ENCODE measurements around the gene CHST11. TPM values are rescaled to one million over a fixed set of nuclear protein-coding genes. Genes with fewer than 3 reads are reported as not detected.
A peak's percentile ranks its signal among the peaks of the same experiment; 100 is the strongest.

CHST11 gene
- total RNA-seq, 1 donor from 2014 or later = 40.1 TPM

GRCh38 chr12:104426926-104427546, 29.7 kb upstream of the CHST11 start:
- CTCF ChIA-PET = interaction anchor here (0.6 to 1.1 kb wide), 2 partner anchors 45 to 547 kb away, joined by 3 read pairs; no protein-coding TSS in a partner anchor
- no peak for DNase-seq
- no peak for ATAC-seq (ENCODE audit: low read depth)
- H3K9me3 Mint-ChIP-seq = peaks cover 3% of the 10 kb centered on the region
- POLR2A ChIA-PET = interaction anchor here (0.5 kb wide), 1 partner anchor 30 kb away, joined by 4 read pairs; no protein-coding TSS in a partner anchor
- no peak for TF ChIP-seq CTCF (IDR thresholded peaks at IDR 0.05)
- intact Hi-C loops (cut with micrococcal nuclease) = no loop called here
- peaks cover 13% of the 10 kb centered on the region for H3K4me1 Mint-ChIP-seq
- no peaks in the 10 kb centered on the region for H3K36me3 Mint-ChIP-seq (ENCODE audit: low read depth)
- H3K27me3 Mint-ChIP-seq = no peaks in the 10 kb centered on the region
- no peak overlapping the region for H3K27ac Mint-ChIP-seq
- H3K4me3 Mint-ChIP-seq = no peak overlapping the region

GRCh38 chr12:104427547-104427938, 29.2 kb upstream of the CHST11 start:
- no peak for TF ChIP-seq CTCF (IDR thresholded peaks at IDR 0.05)
- peaks cover 13% of the 10 kb centered on the region for H3K4me1 Mint-ChIP-seq
- ChIA-PET POLR2A (interaction anchor here (0.5 kb wide), 1 partner anchor 30 kb away, joined by 4 read pairs; no protein-coding TSS in a partner anchor), CTCF (no interaction called here)
- H3K4me3 Mint-ChIP-seq = no peak overlapping the region
- intact Hi-C loops (cut with micrococcal nuclease) = no loop called here
- H3K9me3 Mint-ChIP-seq = no peaks in the 10 kb centered on the region
- ATAC-seq (ENCODE audit: low read depth) = peak; percentile 40
- no peak overlapping the region for H3K27ac Mint-ChIP-seq
- no peaks in the 10 kb centered on the region for H3K36me3 Mint-ChIP-seq (ENCODE audit: low read depth)
- DNase-seq = no peak
- H3K27me3 Mint-ChIP-seq = no peaks in the 10 kb centered on the region

- ChIA-PET CTCF (no interaction called here), POLR2A (no interaction called here)
- TF ChIP-seq CTCF (IDR thresholded peaks at IDR 0.05) = no peak
- Mint-ChIP-seq H3K4me3 (no peak overlapping the region), H3K27ac (no peak overlapping the region), H3K36me3 (ENCODE audit: low read depth) (no peaks in the 10 kb centered on the region), H3K27me3 (peaks cover 2% of the 10 kb centered on the region), H3K9me3 (no peaks in the 10 kb centered on the region), H3K4me1 (no peaks in the 10 kb centered on the region)
- intact Hi-C loops (cut with micrococcal nuclease) = no loop called here
- ATAC-seq (ENCODE audit: low read depth) (no peak), DNase-seq (no peak)
These were observed 23.7 kb upstream of the CHST11 start for GRCh38 chr12:104433061-104433460.

GRCh38 chr12:104434129-104434528, 22.6 kb upstream of the CHST11 start:
- DNase-seq (no peak), ATAC-seq (ENCODE audit: low read depth) (no peak)
- intact Hi-C loops (cut with micrococcal nuclease) = no loop called here
- TF ChIP-seq CTCF (IDR thresholded peaks at IDR 0.05) = no peak
- no peaks in the 10 kb centered on the region for H3K9me3 Mint-ChIP-seq
- no peak overlapping the region for H3K4me3 Mint-ChIP-seq
- H3K4me1 Mint-ChIP-seq = no peaks in the 10 kb centered on the region
- H3K27me3 Mint-ChIP-seq = peaks cover 2% of the 10 kb centered on the region
- H3K36me3 Mint-ChIP-seq (ENCODE audit: low read depth) = no peaks in the 10 kb centered on the region
- ChIA-PET POLR2A (interaction anchor here (1.0 kb wide), 1 partner anchor 440 kb away, joined by 3 read pairs; no protein-coding TSS in a partner anchor), CTCF (no interaction called here)
- no peak overlapping the region for H3K27ac Mint-ChIP-seq

GRCh38 chr12:104435175-104435574, 21.6 kb upstream of the CHST11 start:
- no peak overlapping the region for H3K27ac Mint-ChIP-seq
- H3K4me1 Mint-ChIP-seq = no peaks in the 10 kb centered on the region
- no peaks in the 10 kb centered on the region for H3K9me3 Mint-ChIP-seq
- H3K36me3 Mint-ChIP-seq (ENCODE audit: low read depth) = no peaks in the 10 kb centered on the region
- POLR2A ChIA-PET = interaction anchor here (1.0 kb wide), 1 partner anchor 439 kb away, joined by 3 read pairs; no protein-coding TSS in a partner anchor
- H3K27me3 Mint-ChIP-seq = peaks cover 2% of the 10 kb centered on the region
- CTCF ChIA-PET = no interaction called here
- intact Hi-C loops (cut with micrococcal nuclease) = no loop called here
- no peak overlapping the region for H3K4me3 Mint-ChIP-seq
- no peak for TF ChIP-seq CTCF (IDR thresholded peaks at IDR 0.05)
- DNase-seq (no peak), ATAC-seq (ENCODE audit: low read depth) (no peak)
